Adrenal gland (tissue), 12 donors: Measurements from ENCODE around the gene MED13. TPM values are rescaled to one million over a fixed set of nuclear protein-coding genes. Genes with fewer than 3 reads are reported as not detected.
A peak's percentile ranks its signal among the peaks of the same experiment; 100 is the strongest.
"Not testable (repeated sequence)": the region's sequence is repeated elsewhere in the genome, so short reads cannot be mapped to it uniquely, and the experiment has no call there.

Experiments used
- DNase-seq, 7 donors: peaks; one replicate each; pipeline ENCODE4 v3.0.0-alpha.2; 2019 to 2020
- H3K27ac ChIP-seq, 5 donors: fragments of 200-600 bp; sonication (generic) in 4 of 5; 1 replicate in 3 of 5; 2 replicates in 2 of 5; pipeline versions ENCODE4 v1.5.1 to v1.8.0; 2016 to 2020; ENCODE audit warnings: mild to moderate bottlenecking in 1 of 5
- H3K27me3 ChIP-seq: fragments of 200-600 bp; 2 replicates; pipeline ENCODE4 v1.8.0; 2021
- H3K36me3 ChIP-seq, 2 donors: fragments of 200-600 bp; replicated peaks in 1 of 2; 1 replicate in 1 of 2; 2 replicates in 1 of 2; pipeline versions ENCODE4 v1.5.1 to v1.8.0; 2018 to 2022
- H3K4me1 ChIP-seq, 2 donors: fragments of 200-600 bp; replicated peaks in 1 of 2; 1 replicate in 1 of 2; 2 replicates in 1 of 2; pipeline versions ENCODE4 v1.5.1 to v1.8.0; 2018 to 2021
- H3K4me3 ChIP-seq, 4 donors: fragments of 200-600 bp; sonication (generic) in 3 of 4; one replicate each; pipeline ENCODE4 v1.5.1; 2016 to 2018
- H3K9me3 ChIP-seq, 3 donors: fragments of 200-600 bp; sonication (generic) in 1 of 3; replicated peaks in 1 of 3; 1 replicate in 2 of 3; 2 replicates in 1 of 3; pipeline versions ENCODE4 v1.5.1 to v1.8.0; 2016 to 2021
- CTCF ChIP-seq, 6 experiments: fragments of 450-650 bp in 4 of 6; fragments of 200-600 bp in 2 of 6; sonication (generic) in 1 of 6; IDR thresholded peaks; 1 replicate in 5 of 6; 2 replicates in 1 of 6; pipeline versions ENCODE4 v1.5.1 to v1.8.0; 2016 to 2021; ENCODE audit warnings: antibody characterized with exemption in 6 of 6, mild to moderate bottlenecking in 2 of 6, moderate library complexity in 1 of 6
- POLR2A ChIP-seq, 2 donors: fragments of 450-650 bp; IDR thresholded peaks; one replicate each; pipeline ENCODE4 v1.6.1; 2017; ENCODE audit warnings: antibody characterized with exemption in 2 of 2, mild to moderate bottlenecking in 2 of 2, moderate library complexity in 1 of 2
- WGBS, 4 donors: extraction: QIAGEN DNeasy Blood & Tissue Kit in 2 of 4; methylation state at CpG; one replicate each; pipeline versions ENCODE4 v1.1.5 to v1.1.7; 2013 to 2017; 5-methylcytosine and 5-hydroxymethylcytosine counted together
- intact Hi-C, 2 donors: fragments of 100-400 bp; cut with DNase I; formaldehyde crosslinking; loops; one replicate each; pipeline versions ENCODE4 v1.14.1 to v1.15.0; 2022 to 2023
- polyA plus RNA-seq, 3 donors: library from polyadenylated mRNA; stranded (reverse); fragments of 200-250 nt in 2 of 3; fragments of 350-450 nt in 1 of 3; fragmentation: Illumina TruSeq in 1 of 3; extraction: RNeasy Lipid Tissue Mini Kit (QIAGEN cat#74804) in 1 of 3; gene quantifications; one replicate each; pipeline ENCODE4 v1.2.3, GENCODE V29; 2013 to 2014
- total RNA-seq, 9 donors: library from RNA; depleted of rRNA in 4 of 9; stranded (reverse); fragments of >200 nt in 4 of 9; fragments of 120-200 nt in 1 of 9; fragmentation: NEBNext Ultra II Directional in 1 of 9; extraction: Animal tissue kit (Norgen Biotek cat#: 25700) in 1 of 9; gene quantifications; one replicate each; pipeline versions ENCODE4 v1.1.0 to v1.2.4, GENCODE V29; 2013 to 2023
- donor health status: healthy with polysubstance abuse.
- donor health status: Bipolar disorder and iron deficiency.
- donor health status: DM: yes; HTN: yes; CAD: no.
- donor health status: DM: no; HTN: no; CAD: no.
- donor health status: DM: no; HTN: no; CAD: no.
- donor health status: DM: yes; HTN: yes; CAD: no.

Gene MED13
- total and polyA plus RNA-seq, 12 donors: 8.2 to 62.3 (median 51.8) TPM

- no peaks in the 10 kb centered on the region for H3K4me1 ChIP-seq
- H3K9me3 ChIP-seq: no peaks in the 10 kb centered on the region
- DNase-seq: no peak
- H3K27ac ChIP-seq: no peak overlapping the region
- H3K36me3 ChIP-seq: no peaks in the 10 kb centered on the region
- 83 to 88% (median 84%) methylated on average over 13 of the region's 13 CpGs for WGBS, 4 donors
- intact Hi-C loops: no loop called here
- H3K27me3 ChIP-seq: no peaks in the 10 kb centered on the region
- TF ChIP-seq POLR2A (IDR thresholded peaks at IDR 0.05) (no peak), CTCF (IDR thresholded peaks at IDR 0.05) (no peak)
- no peak overlapping the region for H3K4me3 ChIP-seq
These were observed 12.0 kb upstream of the MED13 start for GRCh38 chr17:62076864-62077788.

GRCh38 chr17:62075308-62075815 is 10.3 kb upstream of the MED13 start:
- intact Hi-C loops: no loop called here
- peak in 5 of 7 donors; percentile 33 to 51 (median 48) for DNase-seq

GRCh38 chr17:62073993-62074392 is 8.9 kb upstream of the MED13 start:
- H3K27ac ChIP-seq: no peak overlapping the region
- DNase-seq: no peak

More at GRCh38 chr17:62075308-62075815, 10.3 kb upstream of the MED13 start:
- no peaks in the 10 kb centered on the region for H3K4me1 ChIP-seq
- TF ChIP-seq CTCF (IDR thresholded peaks at IDR 0.05): no peak
- no peak for TF ChIP-seq POLR2A (IDR thresholded peaks at IDR 0.05)
- H3K9me3 ChIP-seq: no peaks in the 10 kb centered on the region
- WGBS, 4 donors: 51 to 67% (median 59%) methylated on average over 3 of the region's 3 CpGs
- H3K27ac ChIP-seq: no peak overlapping the region
- no peaks in the 10 kb centered on the region for H3K27me3 ChIP-seq
- no peak overlapping the region for H3K4me3 ChIP-seq
- H3K36me3 ChIP-seq: no peaks in the 10 kb centered on the region

GRCh38 chr17:62072855-62073254 is 7.8 kb upstream of the MED13 start:
- H3K36me3 ChIP-seq, H3K4me1 ChIP-seq, H3K27me3 ChIP-seq, H3K9me3 ChIP-seq, H3K4me3 ChIP-seq, H3K27ac ChIP-seq, intact Hi-C loops, DNase-seq: not testable (repeated sequence)
- 87 to 95% (median 93%) methylated on average over 20 to 21 of the region's 21 CpGs for WGBS, 4 donors

More at GRCh38 chr17:62073993-62074392, 8.9 kb upstream of the MED13 start:
- H3K4me3 ChIP-seq: no peak overlapping the region
- no peaks in the 10 kb centered on the region for H3K9me3 ChIP-seq
- no peaks in the 10 kb centered on the region for H3K4me1 ChIP-seq
- intact Hi-C loops: no loop called here
- no peak for TF ChIP-seq CTCF (IDR thresholded peaks at IDR 0.05)
- TF ChIP-seq POLR2A (IDR thresholded peaks at IDR 0.05): no peak
- 82 to 98% (median 87%) methylated on average over 2 of the region's 2 CpGs for WGBS, 4 donors
- H3K27me3 ChIP-seq: no peaks in the 10 kb centered on the region
- H3K36me3 ChIP-seq: no peaks in the 10 kb centered on the region
